ENCODE data around the gene FOXRED2. TPM values are rescaled to one million over a fixed set of nuclear protein-coding genes. Genes with fewer than 3 reads are reported as not detected.

The FOXRED2 gene
- total RNA-seq, 2 donors from 2014 or later: 3.6 to 14.3 TPM

DNA sequence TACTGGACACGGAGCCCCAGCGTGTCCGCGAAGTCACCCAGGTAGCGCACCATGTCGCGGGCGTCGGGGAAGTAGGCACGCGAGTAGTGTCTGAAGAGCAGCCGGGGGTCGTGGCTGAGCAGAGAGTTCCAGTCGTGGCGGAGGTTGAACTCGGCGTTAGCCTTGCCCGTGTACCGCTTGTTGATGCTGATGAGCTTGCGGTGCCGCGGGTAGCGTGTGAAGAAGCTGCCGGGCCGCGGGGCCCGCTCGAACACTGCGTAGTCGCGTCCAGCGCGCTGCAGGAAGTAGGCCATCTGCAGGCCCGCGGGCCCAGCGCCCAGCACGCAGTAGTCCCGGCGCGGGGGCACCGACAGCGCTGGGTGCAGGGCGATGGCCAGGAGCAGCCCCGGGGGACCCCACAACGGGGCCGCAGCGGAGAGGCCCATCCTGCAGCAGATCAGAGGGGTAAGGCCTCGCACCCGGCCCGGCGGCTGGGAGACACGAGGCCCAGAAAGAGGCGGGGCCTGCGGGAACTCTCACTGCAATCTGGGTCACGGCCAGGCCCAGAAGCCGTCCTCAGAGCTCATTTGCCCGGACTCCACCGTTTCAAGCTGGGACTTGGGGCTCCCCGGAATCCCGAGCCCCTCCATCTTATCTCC, 723 bp downstream of the FOXRED2 start:
- intact Hi-C loops (cut with DNase I): no loop called here
- TF ChIP-seq, protein P1, sequence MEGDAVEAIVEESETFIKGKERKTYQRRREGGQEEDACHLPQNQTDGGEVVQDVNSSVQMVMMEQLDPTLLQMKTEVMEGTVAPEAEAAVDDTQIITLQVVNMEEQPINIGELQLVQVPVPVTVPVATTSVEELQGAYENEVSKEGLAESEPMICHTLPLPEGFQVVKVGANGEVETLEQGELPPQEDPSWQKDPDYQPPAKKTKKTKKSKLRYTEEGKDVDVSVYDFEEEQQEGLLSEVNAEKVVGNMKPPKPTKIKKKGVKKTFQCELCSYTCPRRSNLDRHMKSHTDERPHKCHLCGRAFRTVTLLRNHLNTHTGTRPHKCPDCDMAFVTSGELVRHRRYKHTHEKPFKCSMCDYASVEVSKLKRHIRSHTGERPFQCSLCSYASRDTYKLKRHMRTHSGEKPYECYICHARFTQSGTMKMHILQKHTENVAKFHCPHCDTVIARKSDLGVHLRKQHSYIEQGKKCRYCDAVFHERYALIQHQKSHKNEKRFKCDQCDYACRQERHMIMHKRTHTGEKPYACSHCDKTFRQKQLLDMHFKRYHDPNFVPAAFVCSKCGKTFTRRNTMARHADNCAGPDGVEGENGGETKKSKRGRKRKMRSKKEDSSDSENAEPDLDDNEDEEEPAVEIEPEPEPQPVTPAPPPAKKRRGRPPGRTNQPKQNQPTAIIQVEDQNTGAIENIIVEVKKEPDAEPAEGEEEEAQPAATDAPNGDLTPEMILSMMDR (IDR thresholded peaks at IDR 0.05): no peak
- no peak overlapping the region for H3K4me3 ChIP-seq
- no peaks in the 10 kb centered on the region for H3K27me3 ChIP-seq
- DNase-seq: no peak
- peaks cover 8% of the 10 kb centered on the region for H3K36me3 ChIP-seq
- peaks cover 9% of the 10 kb centered on the region for H3K4me1 ChIP-seq
- H3K27ac ChIP-seq: no peak overlapping the region
- H3K9ac ChIP-seq (ENCODE audit: low read depth in 2 of 2, low read length in 2 of 2): peak overlapping the region in 1 of 2 donors; percentile 65
- no peaks in the 10 kb centered on the region for H3K9me3 ChIP-seq

DNA sequence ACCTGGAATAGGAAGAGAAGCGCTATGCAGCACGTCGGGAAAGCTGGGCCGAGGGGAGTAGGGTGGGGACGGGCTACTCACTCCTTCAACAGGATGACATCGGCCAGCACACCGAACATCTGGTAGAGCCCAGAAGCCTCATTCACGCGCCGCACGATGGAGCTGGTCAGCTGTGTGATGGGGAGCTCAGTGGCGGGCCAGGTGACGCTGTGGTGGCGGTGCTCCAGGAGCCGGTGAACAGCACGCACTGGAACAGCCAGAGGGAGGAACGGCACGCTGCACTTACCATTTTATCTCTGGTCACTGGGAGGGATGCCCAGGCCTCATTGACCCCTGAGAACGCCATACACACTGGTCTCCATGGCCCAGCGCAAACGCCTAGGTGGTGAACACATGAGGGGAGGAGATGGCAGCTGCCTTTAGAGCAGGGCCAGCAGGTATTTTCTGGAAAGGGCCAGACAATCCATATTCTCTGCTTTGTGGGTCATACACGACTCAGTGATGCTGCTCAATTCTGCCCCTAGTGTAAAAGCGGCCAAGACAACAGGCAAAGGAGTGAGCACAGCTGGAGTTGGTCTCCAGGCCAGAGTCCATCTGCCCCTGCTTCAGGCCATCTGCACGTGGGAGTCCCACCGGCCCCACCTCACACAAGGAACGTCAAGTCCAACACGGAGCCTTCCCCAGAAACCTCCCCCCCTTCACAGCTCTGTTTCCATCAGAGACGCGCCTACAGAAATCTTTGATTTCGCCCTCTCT, 8.8 kb downstream of the FOXRED2 start:
- TF ChIP-seq, protein P1 (IDR thresholded peaks at IDR 0.05): no peak
- no peaks in the 10 kb centered on the region for H3K36me3 ChIP-seq
- no peaks in the 10 kb centered on the region for H3K27me3 ChIP-seq
- intact Hi-C loops (cut with DNase I): no loop called here
- H3K4me1 ChIP-seq: no peaks in the 10 kb centered on the region
- no peak overlapping the region for H3K4me3 ChIP-seq
- no peaks in the 10 kb centered on the region for H3K9me3 ChIP-seq
- H3K9ac ChIP-seq (ENCODE audit: low read depth in 2 of 2, low read length in 2 of 2): no peak overlapping the region
- no peak for DNase-seq
- H3K27ac ChIP-seq: no peak overlapping the region

DNA sequence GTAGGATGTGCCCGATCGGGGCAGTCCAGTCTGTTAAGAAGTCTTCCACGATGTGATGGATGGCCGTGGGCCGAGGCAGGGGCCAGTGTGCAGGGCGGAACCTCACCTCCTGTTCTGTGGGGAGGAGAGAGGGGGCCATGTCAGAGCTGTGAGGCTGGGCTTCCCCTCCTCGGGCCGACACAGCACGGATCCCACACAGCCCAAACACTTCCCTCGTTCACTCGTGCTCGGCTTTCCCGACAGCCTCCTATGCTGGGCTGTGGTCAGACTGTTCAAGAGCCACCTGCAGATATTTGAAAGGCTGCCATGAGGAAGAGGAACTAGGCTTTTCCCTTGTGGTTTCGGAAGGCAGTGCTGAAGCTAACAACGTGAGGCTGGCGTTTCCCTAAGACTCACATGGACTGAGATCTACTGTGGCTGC, 13.1 kb downstream of the FOXRED2 start:
- DNase-seq: peak; percentile 26
- H3K27ac ChIP-seq: no peak overlapping the region
- H3K9ac ChIP-seq (ENCODE audit: low read depth in 2 of 2, low read length in 2 of 2): no peak overlapping the region
- H3K4me1 ChIP-seq: no peaks in the 10 kb centered on the region
- H3K36me3 ChIP-seq: no peaks in the 10 kb centered on the region
- H3K4me3 ChIP-seq: no peak overlapping the region
- TF ChIP-seq, protein P1 (IDR thresholded peaks at IDR 0.05): no peak
- intact Hi-C loops (cut with DNase I): no loop called here
- no peaks in the 10 kb centered on the region for H3K9me3 ChIP-seq
- H3K27me3 ChIP-seq: no peaks in the 10 kb centered on the region

DNA sequence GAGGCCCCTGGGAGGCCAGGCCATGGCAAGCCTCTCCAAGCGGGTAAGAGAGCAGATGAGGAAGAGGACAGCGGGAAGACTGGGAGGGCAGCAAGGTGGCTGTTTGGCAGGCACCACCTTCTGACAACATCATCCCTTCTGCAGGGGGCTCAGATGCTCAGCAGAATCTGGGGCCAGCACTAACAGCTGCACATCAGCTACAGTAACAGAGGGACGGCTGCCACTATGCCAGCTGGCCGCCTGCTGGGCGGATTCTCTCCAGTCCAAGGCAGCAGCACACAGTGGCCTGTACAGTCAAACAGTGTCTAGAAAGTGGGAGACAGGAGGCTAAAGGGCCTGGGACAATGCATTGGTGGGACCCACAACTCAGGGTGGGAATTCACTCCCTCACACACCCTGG, 14.7 kb downstream of the FOXRED2 start:
- intact Hi-C loops (cut with DNase I): no loop called here
- no peak overlapping the region for H3K9ac ChIP-seq (ENCODE audit: low read depth in 2 of 2, low read length in 2 of 2)

DNA sequence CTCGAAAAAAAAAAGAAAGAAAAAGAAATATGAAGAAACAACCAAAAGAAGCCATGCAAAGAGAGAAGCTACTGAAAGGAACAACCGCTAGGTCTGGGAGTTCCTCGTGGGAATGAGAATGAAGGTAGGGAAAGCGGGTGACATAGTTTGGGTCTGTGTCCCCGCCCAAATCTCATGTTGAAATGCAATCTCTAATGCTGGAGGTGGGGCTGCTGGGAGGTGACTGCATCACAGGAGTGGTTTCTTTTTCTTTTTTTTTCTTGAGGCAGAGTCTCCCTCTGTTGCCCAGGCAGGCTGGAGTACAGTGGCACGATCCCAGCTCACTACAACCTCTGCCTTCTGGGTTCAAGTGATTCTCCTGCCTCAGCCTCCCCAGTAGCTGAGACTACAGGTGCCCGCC, 15.7 kb downstream of the FOXRED2 start:
- no peak overlapping the region for H3K9ac ChIP-seq (ENCODE audit: low read depth in 2 of 2, low read length in 2 of 2)
- H3K27me3 ChIP-seq: no peaks in the 10 kb centered on the region
- no peak overlapping the region for H3K27ac ChIP-seq
- no peak for DNase-seq
- H3K36me3 ChIP-seq: no peaks in the 10 kb centered on the region
- H3K4me3 ChIP-seq: no peak overlapping the region
- H3K4me1 ChIP-seq: no peaks in the 10 kb centered on the region
- intact Hi-C loops (cut with DNase I): no loop called here
- H3K9me3 ChIP-seq: no peaks in the 10 kb centered on the region
- TF ChIP-seq, protein P1 (IDR thresholded peaks at IDR 0.05): no peak

More for the DNA sequence above, 14.7 kb downstream of the FOXRED2 start:
- DNase-seq: no peak
- Histone ChIP-seq H3K9me3 (no peaks in the 10 kb centered on the region), H3K4me1 (no peaks in the 10 kb centered on the region), H3K27ac (no peak overlapping the region), H3K4me3 (no peak overlapping the region), H3K36me3 (no peaks in the 10 kb centered on the region), H3K27me3 (no peaks in the 10 kb centered on the region)
- TF ChIP-seq, protein P1 (IDR thresholded peaks at IDR 0.05): no peak
